ENCODE results near the gene GPC2.
"Not testable (repeated sequence)": the region's sequence is repeated elsewhere in the genome, so short reads cannot be mapped to it uniquely, and the experiment has no call there.

The GPC2 gene

GRCh38 chr7:100195222-100195621 is 18.0 kb upstream of the GPC2 start:
- Histone ChIP-seq H3K27me3 (ENCODE audit: control insufficient read depth, insufficient read depth, low read length) (no peaks in the 10 kb centered on the region), H3K9me3 (ENCODE audit: control insufficient read depth, insufficient read depth, low read length) (no peaks in the 10 kb centered on the region), H3K36me3 (ENCODE audit: control insufficient read depth, insufficient read depth, low read length) (no peaks in the 10 kb centered on the region), H3K4me1 (ENCODE audit: control insufficient read depth, insufficient read depth, low read length) (no peaks in the 10 kb centered on the region), H3K4me3 (ENCODE audit: low read depth, low read length) (no peak overlapping the region), H3K9ac (ENCODE audit: low read depth, low read length) (no peak overlapping the region)

- Histone ChIP-seq H3K9ac (ENCODE audit: low read depth, low read length) (no peak overlapping the region), H3K4me3 (ENCODE audit: low read depth, low read length) (no peak overlapping the region), H3K9me3 (ENCODE audit: control insufficient read depth, insufficient read depth, low read length) (no peaks in the 10 kb centered on the region), H3K36me3 (ENCODE audit: control insufficient read depth, insufficient read depth, low read length) (no peaks in the 10 kb centered on the region), H3K27me3 (ENCODE audit: control insufficient read depth, insufficient read depth, low read length) (no peaks in the 10 kb centered on the region), H3K4me1 (ENCODE audit: control insufficient read depth, insufficient read depth, low read length) (no peaks in the 10 kb centered on the region)
Measured at GRCh38 chr7:100192969-100193368, 15.8 kb upstream of the GPC2 start.

DNA sequence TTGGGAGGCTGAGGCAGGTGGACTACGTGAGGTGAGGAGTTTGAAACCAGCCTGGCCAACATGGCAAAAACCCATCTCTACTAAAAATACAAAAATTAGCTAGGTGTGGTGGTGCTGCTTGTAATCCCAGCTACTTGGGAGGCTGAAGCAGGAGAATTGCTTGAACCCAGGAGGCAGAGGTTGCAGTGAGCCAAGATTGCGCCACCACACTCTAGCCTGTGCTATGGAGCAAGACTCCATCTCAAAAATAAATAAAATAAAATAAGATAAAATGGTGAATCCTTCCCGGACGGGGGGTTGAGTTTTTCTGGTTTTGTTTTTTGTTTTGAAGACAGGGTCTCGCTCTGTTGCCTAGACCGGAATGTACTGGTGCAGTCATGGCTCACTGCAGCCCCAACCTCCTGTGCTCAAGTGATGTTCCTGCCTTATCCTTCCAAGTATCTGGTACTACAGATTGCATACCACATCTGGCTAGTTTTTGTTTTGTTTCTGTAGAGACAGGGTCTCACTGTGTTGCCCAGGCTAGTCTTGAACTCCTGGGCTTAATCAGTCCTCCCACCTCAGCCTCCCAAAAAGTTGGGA is 15.2 kb upstream of the GPC2 start:
- not testable (repeated sequence) for H3K27me3 ChIP-seq (ENCODE audit: control insufficient read depth, insufficient read depth, low read length); H3K4me3 ChIP-seq (ENCODE audit: low read depth, low read length); H3K9me3 ChIP-seq (ENCODE audit: control insufficient read depth, insufficient read depth, low read length); H3K36me3 ChIP-seq (ENCODE audit: control insufficient read depth, insufficient read depth, low read length); H3K9ac ChIP-seq (ENCODE audit: low read depth, low read length); H3K4me1 ChIP-seq (ENCODE audit: control insufficient read depth, insufficient read depth, low read length)

DNA sequence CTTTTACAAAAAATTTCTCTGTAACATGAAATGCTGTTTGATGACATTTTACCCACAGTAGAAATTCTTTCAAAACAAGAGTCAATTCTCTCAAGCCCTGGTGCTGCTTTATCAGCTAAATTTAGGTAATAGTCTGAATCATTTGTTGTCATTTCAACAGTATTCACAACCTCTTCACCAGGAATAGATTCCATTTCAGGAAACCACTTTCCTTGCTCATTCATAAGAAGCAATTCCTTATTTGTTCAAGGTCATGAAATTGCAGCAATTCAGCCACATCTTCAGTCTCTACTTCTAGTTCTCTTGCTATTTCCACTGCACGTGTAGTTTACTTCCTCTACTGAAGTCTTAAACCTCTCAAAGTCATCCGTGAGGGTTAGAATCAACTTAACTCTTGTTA is 14.6 kb upstream of the GPC2 start:
- Histone ChIP-seq H3K9ac (ENCODE audit: low read depth, low read length) (no peak overlapping the region), H3K27me3 (ENCODE audit: control insufficient read depth, insufficient read depth, low read length) (no peaks in the 10 kb centered on the region), H3K4me1 (ENCODE audit: control insufficient read depth, insufficient read depth, low read length) (no peaks in the 10 kb centered on the region), H3K36me3 (ENCODE audit: control insufficient read depth, insufficient read depth, low read length) (no peaks in the 10 kb centered on the region), H3K4me3 (ENCODE audit: low read depth, low read length) (no peak overlapping the region), H3K9me3 (ENCODE audit: control insufficient read depth, insufficient read depth, low read length) (no peaks in the 10 kb centered on the region)

DNA sequence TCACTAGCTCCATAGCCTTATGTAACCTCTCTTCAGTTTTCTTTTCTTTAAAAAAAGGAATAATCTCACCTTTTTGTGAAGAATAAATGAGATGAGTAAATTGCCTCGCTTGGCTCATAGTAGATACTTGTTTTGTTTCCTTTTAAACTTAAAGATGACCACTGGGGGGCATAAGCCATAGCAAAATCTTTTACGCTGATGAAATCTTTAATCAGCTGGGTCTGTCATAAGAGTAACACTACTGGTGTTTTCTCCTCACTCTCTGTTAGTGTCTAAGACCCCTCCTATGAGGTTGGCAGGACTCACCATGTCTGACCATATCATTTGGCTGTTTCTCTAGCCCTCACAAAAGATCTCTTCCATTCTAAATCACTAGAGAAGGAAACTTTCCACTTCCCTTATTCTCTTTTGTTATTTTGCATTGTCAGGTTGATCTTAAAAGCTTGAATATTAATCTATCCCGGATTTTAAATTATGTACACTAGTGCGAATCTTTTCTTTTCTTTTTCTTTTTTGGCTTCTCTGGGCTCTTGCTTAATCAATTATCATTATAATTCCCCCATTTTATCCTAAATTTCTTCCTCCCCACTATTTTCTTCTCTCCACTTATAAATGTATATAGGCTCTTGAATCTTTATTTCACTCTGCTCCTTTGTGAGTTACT is 13.0 kb upstream of the GPC2 start:
- Histone ChIP-seq H3K4me1 (ENCODE audit: control insufficient read depth, insufficient read depth, low read length) (no peaks in the 10 kb centered on the region), H3K9me3 (ENCODE audit: control insufficient read depth, insufficient read depth, low read length) (no peaks in the 10 kb centered on the region), H3K9ac (ENCODE audit: low read depth, low read length) (no peak overlapping the region), H3K4me3 (ENCODE audit: low read depth, low read length) (no peak overlapping the region), H3K27me3 (ENCODE audit: control insufficient read depth, insufficient read depth, low read length) (no peaks in the 10 kb centered on the region), H3K36me3 (ENCODE audit: control insufficient read depth, insufficient read depth, low read length) (no peaks in the 10 kb centered on the region)

GRCh38 chr7:100189061-100189460 is 11.9 kb upstream of the GPC2 start:
- no peaks in the 10 kb centered on the region for H3K4me1 ChIP-seq (ENCODE audit: control insufficient read depth, insufficient read depth, low read length)
- no peak overlapping the region for H3K9ac ChIP-seq (ENCODE audit: low read depth, low read length)
- H3K36me3 ChIP-seq (ENCODE audit: control insufficient read depth, insufficient read depth, low read length), result no peaks in the 10 kb centered on the region

GRCh38 chr7:100185726-100186125 is 8.5 kb upstream of the GPC2 start:
- Histone ChIP-seq H3K4me3 (ENCODE audit: low read depth, low read length) (no peak overlapping the region), H3K4me1 (ENCODE audit: control insufficient read depth, insufficient read depth, low read length) (peaks cover 3% of the 10 kb centered on the region), H3K36me3 (ENCODE audit: control insufficient read depth, insufficient read depth, low read length) (no peaks in the 10 kb centered on the region), H3K9me3 (ENCODE audit: control insufficient read depth, insufficient read depth, low read length) (no peaks in the 10 kb centered on the region), H3K27me3 (ENCODE audit: control insufficient read depth, insufficient read depth, low read length) (no peaks in the 10 kb centered on the region), H3K9ac (ENCODE audit: low read depth, low read length) (no peak overlapping the region)

More at GRCh38 chr7:100189061-100189460, 11.9 kb upstream of the GPC2 start:
- Histone ChIP-seq H3K4me3 (ENCODE audit: low read depth, low read length) (no peak overlapping the region), H3K9me3 (ENCODE audit: control insufficient read depth, insufficient read depth, low read length) (no peaks in the 10 kb centered on the region), H3K27me3 (ENCODE audit: control insufficient read depth, insufficient read depth, low read length) (no peaks in the 10 kb centered on the region)

GRCh38 chr7:100183090-100183489 is 5.9 kb upstream of the GPC2 start:
- H3K36me3 ChIP-seq (ENCODE audit: control insufficient read depth, insufficient read depth, low read length); H3K4me1 ChIP-seq (ENCODE audit: control insufficient read depth, insufficient read depth, low read length); H3K4me3 ChIP-seq (ENCODE audit: low read depth, low read length); H3K27me3 ChIP-seq (ENCODE audit: control insufficient read depth, insufficient read depth, low read length); H3K9me3 ChIP-seq (ENCODE audit: control insufficient read depth, insufficient read depth, low read length); H3K9ac ChIP-seq (ENCODE audit: low read depth, low read length): not testable (repeated sequence)

DNA sequence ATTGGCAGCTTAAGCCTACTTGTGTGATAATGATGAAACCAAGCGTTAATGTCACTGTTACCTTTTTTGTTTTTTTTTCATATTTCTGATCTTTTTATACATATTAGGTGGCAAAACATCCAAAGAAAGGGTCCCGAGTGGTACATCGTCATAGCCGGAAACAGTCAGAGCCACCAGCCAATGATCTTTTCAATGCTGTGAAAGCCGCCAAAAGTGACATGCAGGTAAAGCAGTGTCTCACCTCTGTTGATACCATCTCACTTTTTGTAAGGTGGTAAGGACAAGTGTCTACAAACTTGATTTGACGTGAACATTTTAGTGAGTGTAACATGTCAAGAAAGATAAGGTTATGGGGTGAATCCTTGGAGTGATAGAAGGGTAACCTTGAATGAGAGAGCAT is 5.4 kb upstream of the GPC2 start:
- H3K9ac ChIP-seq (ENCODE audit: low read depth, low read length); H3K4me1 ChIP-seq (ENCODE audit: control insufficient read depth, insufficient read depth, low read length); H3K4me3 ChIP-seq (ENCODE audit: low read depth, low read length); H3K36me3 ChIP-seq (ENCODE audit: control insufficient read depth, insufficient read depth, low read length); H3K9me3 ChIP-seq (ENCODE audit: control insufficient read depth, insufficient read depth, low read length): not testable (repeated sequence)
- peaks cover 11% of the 10 kb centered on the region for H3K27me3 ChIP-seq (ENCODE audit: control insufficient read depth, insufficient read depth, low read length)

DNA sequence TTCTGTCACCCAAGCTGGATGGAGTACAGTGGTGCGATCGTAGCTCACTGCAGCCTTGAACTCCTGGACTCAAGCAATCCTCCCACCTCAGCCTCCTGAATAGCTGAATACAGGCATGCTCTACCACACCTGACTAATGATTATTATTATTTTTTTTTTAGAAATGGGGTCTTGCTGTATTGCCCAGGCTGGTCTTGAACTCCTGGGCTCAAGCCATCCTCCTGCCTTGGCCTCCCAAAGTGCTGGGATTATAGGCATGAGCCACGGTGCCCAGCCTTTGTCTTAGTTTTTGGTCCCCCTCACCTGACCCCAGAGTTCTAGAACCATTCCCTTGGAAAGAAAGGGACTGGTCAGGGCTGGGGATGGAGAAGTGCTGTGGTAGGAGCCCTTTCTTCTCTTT is 2.9 kb upstream of the GPC2 start:
- H3K4me3 ChIP-seq (ENCODE audit: low read depth, low read length); H3K9ac ChIP-seq (ENCODE audit: low read depth, low read length); H3K4me1 ChIP-seq (ENCODE audit: control insufficient read depth, insufficient read depth, low read length); H3K36me3 ChIP-seq (ENCODE audit: control insufficient read depth, insufficient read depth, low read length); H3K9me3 ChIP-seq (ENCODE audit: control insufficient read depth, insufficient read depth, low read length): not testable (repeated sequence)
- H3K27me3 ChIP-seq (ENCODE audit: control insufficient read depth, insufficient read depth, low read length), result peaks cover 11% of the 10 kb centered on the region

- H3K9ac ChIP-seq (ENCODE audit: low read depth, low read length), result no peak overlapping the region
- peak overlapping the region; percentile 93 for H3K4me3 ChIP-seq (ENCODE audit: low read depth, low read length)
Measured at GRCh38 chr7:100176096-100177044, 811 bp downstream of the GPC2 start.

More at GRCh38 chr7:100176096-100177044, 811 bp downstream of the GPC2 start:
- H3K9me3 ChIP-seq (ENCODE audit: control insufficient read depth, insufficient read depth, low read length), result no peaks in the 10 kb centered on the region
- H3K4me1 ChIP-seq (ENCODE audit: control insufficient read depth, insufficient read depth, low read length), result peaks cover 7% of the 10 kb centered on the region
- peaks cover 7% of the 10 kb centered on the region for H3K36me3 ChIP-seq (ENCODE audit: control insufficient read depth, insufficient read depth, low read length)
- H3K27me3 ChIP-seq (ENCODE audit: control insufficient read depth, insufficient read depth, low read length), result peaks cover 11% of the 10 kb centered on the region

Measured in iPS-15b (cell line).